Peyer's patch (tissue), 4 donors: Measurements from ENCODE around the gene UBA6.

Experiments
- CTCF ChIP-seq, 6 experiments: fragments of 450-650 bp in 4 of 6; fragments of 200-600 bp in 2 of 6; sonication (generic) in 1 of 6; IDR thresholded peaks; one replicate each; pipeline ENCODE4 v1.5.1; 2017 to 2019; ENCODE audit warnings: antibody characterized with exemption in 6 of 6, mild to moderate bottlenecking in 3 of 6, moderate library complexity in 1 of 6
- POLR2A ChIP-seq, 2 donors: fragments of 450-650 bp; IDR thresholded peaks; one replicate each; pipeline ENCODE4 v1.5.1; 2017; ENCODE audit warnings: antibody characterized with exemption in 2 of 2, mild to moderate bottlenecking in 2 of 2, moderate library complexity in 2 of 2

GRCh38 chr4:67576059-67576466 is 124.9 kb downstream of the UBA6 start:
- TF ChIP-seq CTCF (IDR thresholded peaks at IDR 0.05): no peak
- TF ChIP-seq POLR2A (IDR thresholded peaks at IDR 0.05): no peak
